Progenitor cell of endocrine pancreas (in vitro differentiated cells): ENCODE measurements around the gene DCAF4. TPM values are rescaled to one million over a fixed set of nuclear protein-coding genes. Genes with fewer than 3 reads are reported as not detected.
"Not testable (repeated sequence)": the region's sequence is repeated elsewhere in the genome, so short reads cannot be mapped to it uniquely, and the experiment has no call there.

Source experiments
- DNase-seq: peaks from one replicate; pipeline ENCODE4 v3.0.0; 2021; ENCODE audit warnings: low spot score; ENCODE audit not compliant: unreplicated experiment
- H3K27ac Mint-ChIP-seq: 2 replicates; pipeline ENCODE4 v1.8.0; 2021; ENCODE audit warnings: mild to moderate bottlenecking, moderate library complexity, mixed read lengths
- H3K27me3 Mint-ChIP-seq: 2 replicates; pipeline ENCODE4 v1.8.0; 2021; ENCODE audit warnings: mixed read lengths
- H3K36me3 Mint-ChIP-seq: 2 replicates; pipeline ENCODE4 v1.8.0; 2022; ENCODE audit warnings: mixed read lengths; ENCODE audit not compliant: insufficient read depth
- H3K4me1 Mint-ChIP-seq: 2 replicates; pipeline ENCODE4 v1.8.0; 2021; ENCODE audit warnings: low read depth, mixed read lengths
- H3K4me3 Mint-ChIP-seq: 2 replicates; pipeline ENCODE4 v1.8.0; 2021; ENCODE audit warnings: low read depth, mild to moderate bottlenecking, moderate library complexity, mixed read lengths
- H3K9me3 Mint-ChIP-seq: 2 replicates; pipeline ENCODE4 v1.8.0; 2021; ENCODE audit warnings: low read depth, mixed read lengths
- CTCF ChIP-seq: fragments of 200-600 bp; sonication (generic); IDR thresholded peaks from one replicate; pipeline ENCODE4 v1.5.0; 2021; ENCODE audit warnings: antibody characterized with exemption, mild to moderate bottlenecking; ENCODE audit not compliant: unreplicated experiment
- total RNA-seq: library from RNA; stranded (reverse); gene quantifications from 2 replicates; pipeline ENCODE4 v1.2.1, GENCODE V29; 2021

Gene DCAF4
- total RNA-seq, 1 donor from 2014 or later: 18.6 TPM

DNA sequence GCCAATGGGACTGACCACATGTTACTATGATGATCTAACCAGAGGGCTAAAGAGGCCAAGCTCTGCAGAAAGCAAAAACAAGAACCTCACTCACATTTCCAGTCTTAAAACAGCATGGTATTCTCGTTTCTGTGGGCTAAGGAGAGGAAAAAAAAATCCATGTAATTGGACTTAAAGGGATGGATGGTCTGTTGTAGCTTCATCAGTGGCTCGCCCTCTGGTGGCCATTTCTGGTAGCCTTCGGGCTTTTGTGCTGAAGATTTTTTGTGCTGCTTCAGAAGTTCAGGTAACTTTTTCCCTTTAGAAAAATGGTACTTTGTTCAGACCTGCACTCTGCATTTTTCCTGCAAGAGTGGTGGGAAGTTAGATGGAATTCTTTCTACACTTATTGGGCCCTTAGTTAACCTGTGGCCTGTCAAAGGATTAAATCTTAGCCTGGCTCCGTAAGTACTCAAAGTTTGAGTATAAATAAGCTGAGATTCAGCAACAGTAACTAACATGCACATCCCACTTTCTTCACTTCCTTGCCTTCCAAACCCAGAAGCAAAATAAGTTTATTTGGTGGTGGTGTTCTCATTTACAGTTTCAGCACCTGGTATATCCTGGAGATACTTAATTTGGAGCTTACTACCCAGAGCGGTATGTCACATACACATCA lies 22.3 kb downstream of the DCAF4 start:
- Mint-ChIP-seq H3K9me3 (no peaks in the 10 kb centered on the region), H3K27ac (no peak overlapping the region), H3K4me1 (no peaks in the 10 kb centered on the region), H3K27me3 (no peaks in the 10 kb centered on the region), H3K36me3 (peaks cover 17% of the 10 kb centered on the region), H3K4me3 (no peak overlapping the region)
- DNase-seq: peak; percentile 57
- TF ChIP-seq CTCF: peak; percentile 93

- Mint-ChIP-seq H3K27me3 (no peaks in the 10 kb centered on the region), H3K36me3 (peaks cover 18% of the 10 kb centered on the region), H3K27ac (no peak overlapping the region), H3K9me3 (no peaks in the 10 kb centered on the region), H3K4me3 (no peak overlapping the region), H3K4me1 (no peaks in the 10 kb centered on the region)
- TF ChIP-seq CTCF: no peak
- no peak for DNase-seq
These were observed 25.9 kb downstream of the DCAF4 start for GRCh38 chr14:72952171-72952570.

GRCh38 chr14:72956741-72957140 lies 30.5 kb downstream of the DCAF4 start:
- DNase-seq, H3K27ac Mint-ChIP-seq, H3K4me1 Mint-ChIP-seq: not testable (repeated sequence)

DNA sequence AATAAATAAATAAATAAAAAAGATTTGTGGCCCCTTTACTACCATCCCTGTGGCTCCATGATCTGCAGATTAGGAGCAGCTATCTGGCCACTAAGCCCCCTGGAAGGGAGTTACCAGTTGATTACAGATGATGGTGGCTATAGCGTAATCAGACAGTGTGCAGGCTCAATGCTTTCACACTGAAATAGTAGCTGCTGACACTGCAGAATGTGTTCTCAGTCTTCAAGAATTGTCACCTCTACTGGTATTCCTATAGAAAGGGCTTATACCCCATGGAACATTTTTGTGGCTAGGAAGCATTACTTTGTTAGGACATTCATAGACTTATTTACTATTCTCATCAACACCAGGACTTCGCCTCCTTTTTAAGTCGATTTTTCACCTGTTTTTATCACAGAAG lies 30.9 kb downstream of the DCAF4 start:
- no peak for DNase-seq
- H3K4me3 Mint-ChIP-seq: no peak overlapping the region
- H3K27me3 Mint-ChIP-seq: no peaks in the 10 kb centered on the region
- no peak for TF ChIP-seq CTCF
- H3K4me1 Mint-ChIP-seq: no peaks in the 10 kb centered on the region
- H3K36me3 Mint-ChIP-seq: peaks cover 25% of the 10 kb centered on the region
- H3K9me3 Mint-ChIP-seq: no peaks in the 10 kb centered on the region
- H3K27ac Mint-ChIP-seq: no peak overlapping the region

More at GRCh38 chr14:72956741-72957140, 30.5 kb downstream of the DCAF4 start:
- H3K9me3 Mint-ChIP-seq, H3K27me3 Mint-ChIP-seq, H3K4me3 Mint-ChIP-seq: not testable (repeated sequence)
- H3K36me3 Mint-ChIP-seq: peaks cover 26% of the 10 kb centered on the region

GRCh38 chr14:72958548-72958947 lies 32.3 kb downstream of the DCAF4 start:
- peaks cover 23% of the 10 kb centered on the region for H3K36me3 Mint-ChIP-seq
- no peak for DNase-seq
- no peaks in the 10 kb centered on the region for H3K4me1 Mint-ChIP-seq
- TF ChIP-seq CTCF: no peak
- H3K4me3 Mint-ChIP-seq: no peak overlapping the region
- H3K27ac Mint-ChIP-seq: no peak overlapping the region
- no peaks in the 10 kb centered on the region for H3K9me3 Mint-ChIP-seq
- no peaks in the 10 kb centered on the region for H3K27me3 Mint-ChIP-seq

- H3K27ac Mint-ChIP-seq, H3K4me3 Mint-ChIP-seq, H3K4me1 Mint-ChIP-seq, H3K9me3 Mint-ChIP-seq, DNase-seq, H3K27me3 Mint-ChIP-seq: not testable (repeated sequence)
- H3K36me3 Mint-ChIP-seq: peaks cover 21% of the 10 kb centered on the region
These were observed 34.8 kb downstream of the DCAF4 start for GRCh38 chr14:72961016-72961415.
